Left renal pelvis (tissue), 4 donors: ENCODE results near the gene LYL1. TPM values are rescaled to one million over a fixed set of nuclear protein-coding genes. Genes with fewer than 3 reads are reported as not detected.

Source experiments
- DNase-seq, 4 donors: peaks; one replicate each; pipeline ENCODE4 v3.0.0-alpha.2; 2013; ENCODE audit warnings: low read depth in 4 of 4, low spot score in 3 of 4
- polyA plus RNA-seq, 4 donors: library from polyadenylated mRNA; unstranded; fragments of 120-200 nt; gene quantifications; one replicate each; pipeline ENCODE4 v1.2.1, GENCODE V29; 2013; ENCODE audit not compliant: insufficient read length in 4 of 4

LYL1 gene
- polyA plus RNA-seq, 4 donors = 3.5 to 8.1 (median 5.3) TPM

- DNase-seq = no peak
Observed at GRCh38 chr19:13130886-13131490, 28.3 kb upstream of the LYL1 start.

- DNase-seq = no peak
Observed at GRCh38 chr19:13129384-13129783, 26.7 kb upstream of the LYL1 start.

- DNase-seq = no peak
Observed at GRCh38 chr19:13128583-13128982, 25.9 kb upstream of the LYL1 start.

- no peak for DNase-seq
Observed at GRCh38 chr19:13127811-13128575, 25.3 kb upstream of the LYL1 start.

GRCh38 chr19:13127051-13127450 lies 24.4 kb upstream of the LYL1 start:
- DNase-seq = no peak

- DNase-seq = no peak
Observed at GRCh38 chr19:13122980-13123957, 20.6 kb upstream of the LYL1 start.

- no peak for DNase-seq
Observed at GRCh38 chr19:13122275-13122878, 19.7 kb upstream of the LYL1 start.

- no peak for DNase-seq
Observed at GRCh38 chr19:13121551-13122274, 19.1 kb upstream of the LYL1 start.

GRCh38 chr19:13120817-13121216 lies 18.2 kb upstream of the LYL1 start:
- DNase-seq = no peak

- DNase-seq = no peak
Observed at GRCh38 chr19:13120031-13120430, 17.4 kb upstream of the LYL1 start.

GRCh38 chr19:13119627-13120026 lies 17.0 kb upstream of the LYL1 start:
- DNase-seq = no peak

- no peak for DNase-seq
Observed at GRCh38 chr19:13118424-13119193, 16.0 kb upstream of the LYL1 start.

GRCh38 chr19:13117772-13118423 lies 15.2 kb upstream of the LYL1 start, which contains the start of gene NACC1:
TSS of gene NACC1 (plus strand) at chr19:13118264. CDS start at chr19:13135208, 16,944 bp downstream.
- peak in 3 of 4 donors; percentile 74 to 80 (median 75) for DNase-seq

GRCh38 chr19:13117176-13117771 lies 14.6 kb upstream of the LYL1 start:
- no peak for DNase-seq

- peak in 3 of 4 donors; percentile 77 to 89 (median 88) for DNase-seq
Observed at GRCh38 chr19:13116282-13117175, 13.9 kb upstream of the LYL1 start, which contains the start of gene TRMT1. TSS of gene TRMT1 (minus strand) at chr19:13116740. CDS start at chr19:13116399, 341 bp downstream.

- no peak for DNase-seq
Observed at GRCh38 chr19:13115936-13116281, 13.3 kb upstream of the LYL1 start.

GRCh38 chr19:13112555-13112954 lies 9.9 kb upstream of the LYL1 start:
- no peak for DNase-seq
